Large intestine (tissue), 3 donors: Measurements from ENCODE around the gene GSN. TPM values are rescaled to one million over a fixed set of nuclear protein-coding genes. Genes with fewer than 3 reads are reported as not detected.
A peak's percentile ranks its signal among the peaks of the same experiment; 100 is the strongest.

ENCODE experiments used
- DNase-seq, 2 donors: peaks; one replicate each; pipeline versions ENCODE4 v3.0.0 to v3.0.0-alpha.2; 2013
- H3K27ac ChIP-seq: one replicate; pipeline ENCODE4 v1.5.1; 2013; ENCODE audit warnings: low read length
- H3K27me3 ChIP-seq: 2 replicates; pipeline ENCODE4 v1.6.1; 2013; ENCODE audit warnings: low read length; ENCODE audit not compliant: control insufficient read depth, insufficient read depth
- H3K36me3 ChIP-seq: 2 replicates; pipeline ENCODE4 v1.6.1; 2013; ENCODE audit warnings: low read length; ENCODE audit not compliant: control insufficient read depth, insufficient read depth
- H3K4me1 ChIP-seq: one replicate; pipeline ENCODE4 v1.6.1; 2013; ENCODE audit warnings: low read length; ENCODE audit not compliant: control insufficient read depth, insufficient read depth
- H3K4me3 ChIP-seq: one replicate; pipeline ENCODE4 v1.5.1; 2013; ENCODE audit warnings: low read length
- H3K9me3 ChIP-seq: one replicate; pipeline ENCODE4 v1.6.1; 2013; ENCODE audit warnings: mild to moderate bottlenecking, low read depth, low read length, moderate library complexity; ENCODE audit not compliant: control insufficient read depth
- WGBS: methylation state at CpG from one replicate; pipeline ENCODE4 v1.1.5; 2013; ENCODE audit warnings: low lambda C conversion rate; ENCODE audit not compliant: insufficient coverage; 5-methylcytosine and 5-hydroxymethylcytosine counted together
- polyA plus RNA-seq: library from polyadenylated mRNA; unstranded; fragments of 120-200 nt; gene quantifications from one replicate; pipeline ENCODE4 v1.2.1, GENCODE V29; 2013

Gene GSN
- polyA plus RNA-seq, 1 donor, result 195 TPM

GRCh38 chr9:121354141-121354540, 86.2 kb downstream of the GSN start:
- Histone ChIP-seq H3K4me3 (no peak overlapping the region), H3K27me3 (no peaks in the 10 kb centered on the region), H3K4me1 (peaks cover 11% of the 10 kb centered on the region), H3K27ac (no peak overlapping the region), H3K9me3 (no peaks in the 10 kb centered on the region), H3K36me3 (peaks cover 18% of the 10 kb centered on the region)
- peak in 1 of 2 donors; percentile 44 for DNase-seq
- WGBS, result 20% methylated on average over 1 of the region's 5 CpGs

GRCh38 chr9:121354762-121355161, 86.8 kb downstream of the GSN start:
- peaks cover 11% of the 10 kb centered on the region for H3K4me1 ChIP-seq
- DNase-seq, result no peak
- H3K36me3 ChIP-seq, result peaks cover 18% of the 10 kb centered on the region
- H3K4me3 ChIP-seq, result no peak overlapping the region
- no CpG with 5 or more reads among the region's 5 CpGs for WGBS
- H3K27me3 ChIP-seq, result no peaks in the 10 kb centered on the region
- H3K27ac ChIP-seq, result no peak overlapping the region
- H3K9me3 ChIP-seq, result no peaks in the 10 kb centered on the region

GRCh38 chr9:121357011-121357410, 89.0 kb downstream of the GSN start:
- H3K27me3 ChIP-seq, result no peaks in the 10 kb centered on the region
- peaks cover 18% of the 10 kb centered on the region for H3K36me3 ChIP-seq
- peak in 1 of 2 donors; percentile 29 for DNase-seq
- no peaks in the 10 kb centered on the region for H3K9me3 ChIP-seq
- peaks cover 14% of the 10 kb centered on the region for H3K4me1 ChIP-seq
- H3K4me3 ChIP-seq, result no peak overlapping the region
- H3K27ac ChIP-seq, result no peak overlapping the region
- WGBS, result 43% methylated on average over 3 of the region's 3 CpGs

- no peak for DNase-seq
- H3K36me3 ChIP-seq, result peaks cover 6% of the 10 kb centered on the region
- H3K9me3 ChIP-seq, result no peaks in the 10 kb centered on the region
- 100% methylated on average over 2 of the region's 3 CpGs for WGBS
- no peak overlapping the region for H3K27ac ChIP-seq
- H3K4me1 ChIP-seq, result peaks cover 14% of the 10 kb centered on the region
- H3K27me3 ChIP-seq, result no peaks in the 10 kb centered on the region
- no peak overlapping the region for H3K4me3 ChIP-seq
Measured at GRCh38 chr9:121358751-121359150, 90.8 kb downstream of the GSN start.

- Histone ChIP-seq H3K4me3 (no peak overlapping the region), H3K27ac (no peak overlapping the region), H3K36me3 (peaks cover 3% of the 10 kb centered on the region), H3K9me3 (no peaks in the 10 kb centered on the region), H3K4me1 (peaks cover 8% of the 10 kb centered on the region), H3K27me3 (no peaks in the 10 kb centered on the region)
- no peak for DNase-seq
- WGBS, result 100% methylated on average over 1 of the region's 3 CpGs
Measured at GRCh38 chr9:121359351-121360294, 91.7 kb downstream of the GSN start.

GRCh38 chr9:121360601-121361374, 92.8 kb downstream of the GSN start:
- Histone ChIP-seq H3K27ac (peak overlapping the region; percentile 27), H3K27me3 (no peaks in the 10 kb centered on the region), H3K4me1 (peaks cover 8% of the 10 kb centered on the region), H3K4me3 (no peak overlapping the region), H3K9me3 (no peaks in the 10 kb centered on the region), H3K36me3 (no peaks in the 10 kb centered on the region)
- peak in 1 of 2 donors; percentile 52 for DNase-seq

GRCh38 chr9:121362813-121363621, 95.1 kb downstream of the GSN start:
- Histone ChIP-seq H3K36me3 (no peaks in the 10 kb centered on the region), H3K4me1 (peaks cover 22% of the 10 kb centered on the region), H3K4me3 (no peak overlapping the region), H3K9me3 (no peaks in the 10 kb centered on the region), H3K27me3 (no peaks in the 10 kb centered on the region), H3K27ac (peak overlapping the region; percentile 87)
- no CpG with 5 or more reads among the region's 2 CpGs for WGBS
- DNase-seq, result peak; percentile 86 to 92

GRCh38 chr9:121363622-121363961, 95.6 kb downstream of the GSN start:
- Histone ChIP-seq H3K27ac (peak overlapping the region; percentile 81), H3K4me1 (peaks cover 22% of the 10 kb centered on the region), H3K27me3 (no peaks in the 10 kb centered on the region), H3K36me3 (no peaks in the 10 kb centered on the region), H3K4me3 (no peak overlapping the region), H3K9me3 (no peaks in the 10 kb centered on the region)
- WGBS, result no CpG with 5 or more reads among the region's 1 CpG
- DNase-seq, result no peak

- DNase-seq, result no peak
- Histone ChIP-seq H3K4me1 (peaks cover 25% of the 10 kb centered on the region), H3K4me3 (no peak overlapping the region), H3K36me3 (no peaks in the 10 kb centered on the region), H3K27ac (no peak overlapping the region), H3K9me3 (no peaks in the 10 kb centered on the region), H3K27me3 (no peaks in the 10 kb centered on the region)
- WGBS, result 85% methylated on average over 5 of the region's 5 CpGs
Measured at GRCh38 chr9:121364077-121364476, 96.1 kb downstream of the GSN start.

- H3K4me3 ChIP-seq, result no peak overlapping the region
- H3K27ac ChIP-seq, result no peak overlapping the region
- peaks cover 26% of the 10 kb centered on the region for H3K4me1 ChIP-seq
- H3K27me3 ChIP-seq, result no peaks in the 10 kb centered on the region
- peaks cover 1% of the 10 kb centered on the region for H3K9me3 ChIP-seq
- no peak for DNase-seq
- H3K36me3 ChIP-seq, result no peaks in the 10 kb centered on the region
Measured at GRCh38 chr9:121364886-121365285, 96.9 kb downstream of the GSN start.
